Hepatic stellate cell (primary cell): ENCODE measurements around the gene ZNRF2.
"Not testable (repeated sequence)": the region's sequence is repeated elsewhere in the genome, so short reads cannot be mapped to it uniquely, and the experiment has no call there.

Experiments used
- DNase-seq: peaks from one replicate; pipeline ENCODE4 v3.0.0; 2011; ENCODE audit warnings: low spot score

ZNRF2 gene

GRCh38 chr7:30263090-30263710 is 21.2 kb upstream of the ZNRF2 start:
- DNase-seq = no peak

GRCh38 chr7:30264052-30264451 is 20.3 kb upstream of the ZNRF2 start:
- DNase-seq = no peak

GRCh38 chr7:30265189-30265588 is 19.2 kb upstream of the ZNRF2 start:
- not testable (repeated sequence) for DNase-seq

- no peak for DNase-seq
These were observed 17.7 kb upstream of the ZNRF2 start for GRCh38 chr7:30266686-30267085.

- DNase-seq = no peak
These were observed 15.8 kb upstream of the ZNRF2 start for GRCh38 chr7:30268586-30268985.

- DNase-seq = no peak
These were observed 14.9 kb upstream of the ZNRF2 start for GRCh38 chr7:30269490-30269889.

- DNase-seq = no peak
These were observed 13.5 kb upstream of the ZNRF2 start for GRCh38 chr7:30270921-30271320.

GRCh38 chr7:30272126-30272525 is 12.3 kb upstream of the ZNRF2 start:
- no peak for DNase-seq

- DNase-seq = no peak
These were observed 10.8 kb upstream of the ZNRF2 start for GRCh38 chr7:30273552-30273951.

GRCh38 chr7:30274641-30275040 is 9.8 kb upstream of the ZNRF2 start:
- DNase-seq = no peak

- peak; percentile 31 for DNase-seq
These were observed 8.0 kb upstream of the ZNRF2 start for GRCh38 chr7:30276203-30276900.

- DNase-seq = no peak
These were observed 6.0 kb upstream of the ZNRF2 start for GRCh38 chr7:30278376-30278775.

GRCh38 chr7:30278849-30279652 is 5.3 kb upstream of the ZNRF2 start:
- DNase-seq = no peak

GRCh38 chr7:30279653-30279904 is 4.8 kb upstream of the ZNRF2 start:
- no peak for DNase-seq

- DNase-seq = no peak
These were observed 3.8 kb upstream of the ZNRF2 start for GRCh38 chr7:30280631-30281030.

- no peak for DNase-seq
These were observed 3.1 kb upstream of the ZNRF2 start for GRCh38 chr7:30281263-30281662.

GRCh38 chr7:30281791-30282190 is 2.6 kb upstream of the ZNRF2 start:
- no peak for DNase-seq

GRCh38 chr7:30282735-30283134 is 1.7 kb upstream of the ZNRF2 start:
- DNase-seq = no peak

- DNase-seq = no peak
These were observed 704 bp downstream of the ZNRF2 start for GRCh38 chr7:30285067-30285535.

GRCh38 chr7:30285536-30286284 is 1.3 kb downstream of the ZNRF2 start:
- peak; percentile 12 for DNase-seq

- no peak for DNase-seq
These were observed 2.4 kb downstream of the ZNRF2 start for GRCh38 chr7:30286749-30287148.

GRCh38 chr7:30287625-30288024 is 3.2 kb downstream of the ZNRF2 start:
- DNase-seq = not testable (repeated sequence)

GRCh38 chr7:30289634-30290033 is 5.2 kb downstream of the ZNRF2 start:
- not testable (repeated sequence) for DNase-seq
